HepG2 (cell line): ENCODE results near the gene ZMAT2. TPM values are rescaled to one million over a fixed set of nuclear protein-coding genes. Genes with fewer than 3 reads are reported as not detected.

Experiments
- HDAC1 ChIP-seq: sonication (generic); formaldehyde crosslinking; IDR thresholded peaks from 2 replicates; pipeline ENCODE4 v1.5.1; 2020; ENCODE audit warnings: mild to moderate bottlenecking, missing genetic modification reagents
- KDM5B ChIP-seq: sonication (generic); formaldehyde crosslinking; IDR thresholded peaks from 2 replicates; pipeline ENCODE4 v1.4.0; 2020; ENCODE audit warnings: missing genetic modification reagents, mild to moderate bottlenecking, borderline replicate concordance
- KMT2A ChIP-seq: sonication (generic); formaldehyde crosslinking; IDR thresholded peaks from 2 replicates; pipeline ENCODE4 v1.4.0; 2020; ENCODE audit warnings: missing genetic modification reagents
- MEIS1 ChIP-seq: sonication (generic); formaldehyde crosslinking; IDR thresholded peaks from 2 replicates; pipeline ENCODE4 v1.9.0; 2021; ENCODE audit warnings: mild to moderate bottlenecking, missing genetic modification reagents, moderate library complexity, borderline replicate concordance
- SKIL ChIP-seq: sonication (generic); formaldehyde crosslinking; IDR thresholded peaks from 2 replicates; pipeline ENCODE4 v1.8.0; 2022; ENCODE audit warnings: missing genetic modification reagents, mild to moderate bottlenecking, moderate library complexity, borderline replicate concordance
- ZBTB20 ChIP-seq: sonication (generic); formaldehyde crosslinking; IDR thresholded peaks from 2 replicates; pipeline ENCODE4 v1.8.1; 2023; ENCODE audit warnings: missing genetic modification reagents, low read depth, mild to moderate bottlenecking, borderline replicate concordance
- ZBTB37 ChIP-seq: sonication (generic); formaldehyde crosslinking; IDR thresholded peaks from 2 replicates; pipeline ENCODE4 v1.4.0; 2020; ENCODE audit warnings: mild to moderate bottlenecking, missing genetic modification reagents
- ZGPAT ChIP-seq: IDR thresholded peaks from 2 replicates; pipeline ENCODE4 v1.6.1; 2016; ENCODE audit warnings: mild to moderate bottlenecking
- ZNF451 ChIP-seq: sonication (generic); formaldehyde crosslinking; IDR thresholded peaks from 2 replicates; pipeline ENCODE4 v1.5.0; 2020; ENCODE audit warnings: mild to moderate bottlenecking, missing genetic modification reagents
- ZNF879 ChIP-seq: sonication (generic); formaldehyde crosslinking; IDR thresholded peaks from 2 replicates; pipeline ENCODE4 v1.8.1; 2023; ENCODE audit warnings: missing genetic modification reagents
- ZSCAN30 ChIP-seq: sonication (generic); formaldehyde crosslinking; IDR thresholded peaks from 2 replicates; pipeline ENCODE4 v1.5.0; 2020; ENCODE audit warnings: mild to moderate bottlenecking, missing genetic modification reagents
- ZZZ3 ChIP-seq: sonication (generic); formaldehyde crosslinking; IDR thresholded peaks from 2 replicates; pipeline ENCODE4 v1.4.0; 2020; ENCODE audit warnings: missing genetic modification reagents, mild to moderate bottlenecking, borderline replicate concordance
- polyA plus RNA-seq, 8 experiments: library from polyadenylated mRNA; depleted of rRNA in 3 of 8; stranded (reverse) in 7 of 8; unstranded in 1 of 8; fragments of >200 nt; fragmentation: Illumina TruSeq in 4 of 8; extraction: Trizol in 4 of 8; gene quantifications; 2 replicates each; pipeline versions ENCODE4 v1.2.1 to v1.2.3, GENCODE V29; 2011 to 2016; ENCODE audit warnings: low read depth in 4 of 8, missing spikeins in 1 of 8, mixed read lengths in 1 of 8; ENCODE audit not compliant: insufficient read depth in 1 of 8
- total RNA-seq, 5 experiments: library from RNA; depleted of rRNA; stranded (reverse); fragments of >200 nt; fragmentation: Illumina TruSeq; extraction: Trizol; gene quantifications; 2 replicates each; pipeline ENCODE4 v1.2.3, GENCODE V29; 2016; ENCODE audit warnings: low read depth in 1 of 5
- TF ChIP-seq, protein P1 (sequence below): sonication (generic); formaldehyde crosslinking; IDR thresholded peaks from 2 replicates; pipeline ENCODE4 v1.5.0; 2020; ENCODE audit warnings: mild to moderate bottlenecking, missing genetic modification reagents, borderline replicate concordance
- TF ChIP-seq, protein P2 (sequence below): sonication (generic); formaldehyde crosslinking; IDR thresholded peaks from 2 replicates; pipeline ENCODE4 v1.4.0; 2020; ENCODE audit warnings: mild to moderate bottlenecking, missing genetic modification reagents, borderline replicate concordance
- TF ChIP-seq, protein P3 (sequence below): sonication (generic); formaldehyde crosslinking; IDR thresholded peaks from 2 replicates; pipeline ENCODE4 v1.5.0; 2020; ENCODE audit warnings: missing genetic modification reagents
- TF ChIP-seq, protein P4 (sequence below): IDR thresholded peaks from 2 replicates; pipeline ENCODE4 v1.6.1; 2018; ENCODE audit warnings: missing genetic modification reagents

ZMAT2 gene
- total and polyA plus RNA-seq, 2 of the 13 experiments (the other 11 are each of a cell fraction or from before 2014, with no cell fraction given), result 35.4 to 92.8 TPM

- TF ChIP-seq, protein P1, sequence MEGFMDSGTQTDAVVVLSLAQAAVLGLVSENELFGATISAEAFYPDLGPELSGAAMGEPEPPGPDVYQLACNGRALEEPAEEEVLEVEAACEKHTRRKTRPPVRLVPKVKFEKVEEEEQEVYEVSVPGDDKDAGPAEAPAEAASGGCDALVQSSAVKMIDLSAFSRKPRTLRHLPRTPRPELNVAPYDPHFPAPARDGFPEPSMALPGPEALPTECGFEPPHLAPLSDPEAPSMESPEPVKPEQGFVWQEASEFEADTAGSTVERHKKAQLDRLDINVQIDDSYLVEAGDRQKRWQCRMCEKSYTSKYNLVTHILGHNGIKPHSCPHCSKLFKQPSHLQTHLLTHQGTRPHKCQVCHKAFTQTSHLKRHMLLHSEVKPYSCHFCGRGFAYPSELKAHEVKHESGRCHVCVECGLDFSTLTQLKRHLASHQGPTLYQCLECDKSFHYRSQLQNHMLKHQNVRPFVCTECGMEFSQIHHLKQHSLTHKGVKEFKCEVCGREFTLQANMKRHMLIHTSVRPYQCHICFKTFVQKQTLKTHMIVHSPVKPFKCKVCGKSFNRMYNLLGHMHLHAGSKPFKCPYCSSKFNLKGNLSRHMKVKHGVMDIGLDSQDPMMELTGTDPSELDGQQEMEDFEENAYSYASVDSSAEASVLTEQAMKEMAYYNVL (CRISPR knock-in tag), result 0 out of 2 replicates have a peak, but pooled peaks have one; percentile 57
- TF ChIP-seq KDM5B (CRISPR knock-in tag), result peak; percentile 91
- TF ChIP-seq ZNF451, result no peak
- TF ChIP-seq ZZZ3, result 0 out of 2 replicates have a peak, but pooled peaks have one; percentile 46
- TF ChIP-seq, protein P2, sequence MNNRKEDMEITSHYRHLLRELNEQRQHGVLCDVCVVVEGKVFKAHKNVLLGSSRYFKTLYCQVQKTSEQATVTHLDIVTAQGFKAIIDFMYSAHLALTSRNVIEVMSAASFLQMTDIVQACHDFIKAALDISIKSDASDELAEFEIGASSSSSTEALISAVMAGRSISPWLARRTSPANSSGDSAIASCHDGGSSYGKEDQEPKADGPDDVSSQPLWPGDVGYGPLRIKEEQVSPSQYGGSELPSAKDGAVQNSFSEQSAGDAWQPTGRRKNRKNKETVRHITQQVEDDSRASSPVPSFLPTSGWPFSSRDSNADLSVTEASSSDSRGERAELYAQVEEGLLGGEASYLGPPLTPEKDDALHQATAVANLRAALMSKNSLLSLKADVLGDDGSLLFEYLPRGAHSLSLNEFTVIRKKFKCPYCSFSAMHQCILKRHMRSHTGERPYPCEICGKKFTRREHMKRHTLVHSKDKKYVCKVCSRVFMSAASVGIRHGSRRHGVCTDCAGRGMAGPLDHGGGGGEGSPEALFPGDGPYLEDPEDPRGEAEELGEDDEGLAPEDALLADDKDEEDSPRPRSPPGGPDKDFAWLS, result 0 out of 2 replicates have a peak, but pooled peaks have one; percentile 62
- peak; percentile 28; the same call in 1 of the 2 replicates for TF ChIP-seq ZNF879 (CRISPR knock-in tag)
- TF ChIP-seq ZGPAT, result peak; percentile 62; the same call in 1 of the 2 replicates
- TF ChIP-seq SKIL (CRISPR knock-in tag), result 0 out of 2 replicates have a peak, but pooled peaks have one; percentile 61
- peak; percentile 84 for TF ChIP-seq KMT2A (CRISPR knock-in tag)
- no peak for TF ChIP-seq ZBTB37 (CRISPR knock-in tag)
- TF ChIP-seq, protein P3, sequence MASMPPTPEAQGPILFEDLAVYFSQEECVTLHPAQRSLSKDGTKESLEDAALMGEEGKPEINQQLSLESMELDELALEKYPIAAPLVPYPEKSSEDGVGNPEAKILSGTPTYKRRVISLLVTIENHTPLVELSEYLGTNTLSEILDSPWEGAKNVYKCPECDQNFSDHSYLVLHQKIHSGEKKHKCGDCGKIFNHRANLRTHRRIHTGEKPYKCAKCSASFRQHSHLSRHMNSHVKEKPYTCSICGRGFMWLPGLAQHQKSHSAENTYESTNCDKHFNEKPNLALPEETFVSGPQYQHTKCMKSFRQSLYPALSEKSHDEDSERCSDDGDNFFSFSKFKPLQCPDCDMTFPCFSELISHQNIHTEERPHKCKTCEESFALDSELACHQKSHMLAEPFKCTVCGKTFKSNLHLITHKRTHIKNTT (CRISPR knock-in tag), result no peak
- TF ChIP-seq ZSCAN30 (CRISPR knock-in tag), result no peak
- TF ChIP-seq HDAC1, result peak; percentile 95
- TF ChIP-seq, protein P4, sequence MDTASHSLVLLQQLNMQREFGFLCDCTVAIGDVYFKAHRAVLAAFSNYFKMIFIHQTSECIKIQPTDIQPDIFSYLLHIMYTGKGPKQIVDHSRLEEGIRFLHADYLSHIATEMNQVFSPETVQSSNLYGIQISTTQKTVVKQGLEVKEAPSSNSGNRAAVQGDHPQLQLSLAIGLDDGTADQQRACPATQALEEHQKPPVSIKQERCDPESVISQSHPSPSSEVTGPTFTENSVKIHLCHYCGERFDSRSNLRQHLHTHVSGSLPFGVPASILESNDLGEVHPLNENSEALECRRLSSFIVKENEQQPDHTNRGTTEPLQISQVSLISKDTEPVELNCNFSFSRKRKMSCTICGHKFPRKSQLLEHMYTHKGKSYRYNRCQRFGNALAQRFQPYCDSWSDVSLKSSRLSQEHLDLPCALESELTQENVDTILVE (CRISPR knock-in tag), result peak; percentile 48; the same call in 1 of the 2 replicates
- 0 out of 2 replicates have a peak, but pooled peaks have one; percentile 21 for TF ChIP-seq ZBTB20 (CRISPR knock-in tag)
- peak; percentile 13; the same call in 1 of the 2 replicates for TF ChIP-seq MEIS1
Observed at GRCh38 chr5:140664359-140665119, 35.7 kb upstream of the ZMAT2 start, which contains the start of gene WDR55 (continued).
